CMK (cell line): ENCODE results near the gene CNR2.
"Not testable (repeated sequence)": the region's sequence is repeated elsewhere in the genome, so short reads cannot be mapped to it uniquely, and the experiment has no call there.

Experiments used
- DNase-seq: peaks from one replicate; pipeline ENCODE4 v3.0.0-alpha.2; 2010; ENCODE audit warnings: low read depth

Gene CNR2

GRCh38 chr1:23885222-23885621 is 27.9 kb downstream of the CNR2 start:
- no peak for DNase-seq

GRCh38 chr1:23882746-23883145 is 30.4 kb downstream of the CNR2 start:
- no peak for DNase-seq

GRCh38 chr1:23879809-23880208 is 33.4 kb downstream of the CNR2 start:
- no peak for DNase-seq

- DNase-seq: no peak
Measured at GRCh38 chr1:23878668-23879067, 34.5 kb downstream of the CNR2 start.

GRCh38 chr1:23875382-23875781 is 37.8 kb downstream of the CNR2 start:
- no peak for DNase-seq

- no peak for DNase-seq
Measured at GRCh38 chr1:23872421-23872820, 40.7 kb downstream of the CNR2 start.

GRCh38 chr1:23869051-23869450 is 44.1 kb downstream of the CNR2 start:
- no peak for DNase-seq

- peak; percentile 73 for DNase-seq
Measured at GRCh38 chr1:23868557-23869016, 44.6 kb downstream of the CNR2 start.

- peak; percentile 95 for DNase-seq
Measured at GRCh38 chr1:23867895-23868556, 45.1 kb downstream of the CNR2 start, which contains the start of gene FUCA1. Gene FUCA1, minus strand, starts transcription at chr1:23868290. Its CDS starts 4 bp downstream, at chr1:23868286.

GRCh38 chr1:23867542-23867894 is 45.6 kb downstream of the CNR2 start:
- DNase-seq: no peak

GRCh38 chr1:23865543-23865930 is 47.6 kb downstream of the CNR2 start:
- no peak for DNase-seq

- no peak for DNase-seq
Measured at GRCh38 chr1:23864801-23865542, 48.2 kb downstream of the CNR2 start.

GRCh38 chr1:23862640-23863039 is 50.5 kb downstream of the CNR2 start:
- no peak for DNase-seq

- no peak for DNase-seq
Measured at GRCh38 chr1:23854568-23854967, 58.6 kb downstream of the CNR2 start.

GRCh38 chr1:23853124-23853523 is 60.0 kb downstream of the CNR2 start:
- DNase-seq: not testable (repeated sequence)

- not testable (repeated sequence) for DNase-seq
Measured at GRCh38 chr1:23851406-23851805, 61.8 kb downstream of the CNR2 start.

GRCh38 chr1:23848673-23849616 is 64.2 kb downstream of the CNR2 start:
- no peak for DNase-seq

- not testable (repeated sequence) for DNase-seq
Measured at GRCh38 chr1:23847482-23848095, 65.6 kb downstream of the CNR2 start.

- no peak for DNase-seq
Measured at GRCh38 chr1:23845163-23845562, 68.0 kb downstream of the CNR2 start.

- DNase-seq: no peak
Measured at GRCh38 chr1:23843644-23844043, 69.5 kb downstream of the CNR2 start.

- peak; percentile 52 for DNase-seq
Measured at GRCh38 chr1:23838401-23838866, 74.7 kb downstream of the CNR2 start.

- no peak for DNase-seq
Measured at GRCh38 chr1:23837908-23838307, 75.3 kb downstream of the CNR2 start.
